ENCODE measurements around the gene MYL5.

DNA sequence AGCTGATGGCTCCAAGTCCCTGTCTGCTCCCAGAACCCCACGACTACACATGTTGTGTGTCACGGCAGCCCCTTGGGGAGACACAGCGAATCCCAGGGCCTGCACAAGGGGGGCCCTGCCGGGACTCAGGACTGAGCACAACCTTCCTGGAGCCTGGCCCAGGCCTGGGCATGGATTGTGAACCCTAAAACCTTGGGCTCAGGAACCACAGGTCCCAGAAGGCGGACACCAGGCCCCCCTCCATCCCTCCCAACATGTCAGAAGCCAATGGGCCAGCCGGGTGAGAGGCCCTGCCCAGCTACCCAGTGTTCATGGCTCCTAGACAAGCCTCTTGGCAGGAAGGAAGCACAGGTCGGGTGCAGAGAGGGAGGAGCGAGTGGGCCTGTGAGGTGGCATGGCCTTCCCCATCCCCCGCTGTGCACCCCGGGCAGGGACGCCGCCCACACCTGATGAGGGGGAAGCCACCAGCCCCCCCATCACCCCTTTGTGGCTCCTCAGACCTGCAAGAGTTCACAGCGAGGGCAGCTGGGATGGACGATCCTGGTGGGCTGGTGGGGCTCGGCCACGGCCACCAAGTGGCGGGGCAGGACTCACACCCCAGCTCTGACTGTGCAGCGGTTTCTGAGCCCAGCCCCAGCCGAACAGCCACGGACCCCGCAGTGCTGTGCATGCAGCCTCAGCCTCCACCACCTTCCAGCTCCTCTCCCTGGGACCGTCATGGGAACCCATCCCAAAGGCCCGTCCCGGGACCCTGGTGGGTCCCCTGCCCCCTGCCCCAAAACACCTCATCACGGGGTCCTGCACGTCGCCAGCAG, 45.3 kb upstream of the MYL5 start:
- TF ChIP-seq GATA2 (IDR thresholded peaks at IDR 0.05; ENCODE audit: low read depth, low read length) = no peak
- no peak for TF ChIP-seq GATA3 (IDR thresholded peaks at IDR 0.05; ENCODE audit: low read depth, low read length)
